CD14-positive monocyte (primary cell): ENCODE results near the gene EHF. TPM values are rescaled to one million over a fixed set of nuclear protein-coding genes. Genes with fewer than 3 reads are reported as not detected.

Experiments
- DNase-seq, 3 donors: peaks; one replicate each; pipeline ENCODE4 v3.0.0-alpha.2; 2011 to 2022
- H2AFZ ChIP-seq: 2 replicates; pipeline ENCODE4 v1.6.0; 2012; ENCODE audit warnings: mild to moderate bottlenecking, low read depth, low read length, inconsistent platforms; ENCODE audit not compliant: insufficient read depth, poor library complexity, severe bottlenecking
- H3K27ac ChIP-seq, 2 donors: 1 replicate in 1 of 2; 2 replicates in 1 of 2; pipeline ENCODE4 v1.5.1; 2012 to 2013; ENCODE audit warnings: low read length in 2 of 2, control low read depth in 1 of 2, inconsistent platforms in 1 of 2, low read depth in 1 of 2, mild to moderate bottlenecking in 1 of 2
- H3K27me3 ChIP-seq, 2 donors: one replicate each; pipeline versions ENCODE4 v1.6.0 to v1.6.1; 2011 to 2013; ENCODE audit warnings: low read length in 2 of 2; ENCODE audit not compliant: control insufficient read depth in 2 of 2, insufficient read depth in 2 of 2
- H3K36me3 ChIP-seq, 2 donors: replicated peaks in 1 of 2; 1 replicate in 1 of 2; 2 replicates in 1 of 2; pipeline versions ENCODE4 v1.5.1 to v1.6.1; 2012 to 2013; ENCODE audit warnings: low read length in 2 of 2, control low read depth in 1 of 2, inconsistent platforms in 1 of 2, mild to moderate bottlenecking in 1 of 2; ENCODE audit not compliant: insufficient read depth in 2 of 2, control insufficient read depth in 1 of 2
- H3K4me1 ChIP-seq, 2 donors: 1 replicate in 1 of 2; 2 replicates in 1 of 2; pipeline versions ENCODE4 v1.5.1 to v1.6.1; 2012 to 2013; ENCODE audit warnings: low read length in 2 of 2, control low read depth in 1 of 2, inconsistent platforms in 1 of 2, mild to moderate bottlenecking in 1 of 2, moderate library complexity in 1 of 2; ENCODE audit not compliant: insufficient read depth in 2 of 2, control insufficient read depth in 1 of 2
- H3K4me2 ChIP-seq: replicated peaks from 2 replicates; pipeline ENCODE3; 2012; ENCODE audit warnings: low read length, moderate library complexity, mild to moderate bottlenecking; ENCODE audit not compliant: poor library complexity, severe bottlenecking; ENCODE audit errors: extremely low read depth
- H3K4me3 ChIP-seq, 3 experiments: fragments of 200-600 bp in 1 of 3; sonication (generic) in 1 of 3; replicated peaks in 1 of 3; 1 replicate in 2 of 3; 2 replicates in 1 of 3; pipeline ENCODE4 v1.5.1; 2011 to 2013; ENCODE audit warnings: low read length in 3 of 3, mild to moderate bottlenecking in 3 of 3, control low read depth in 2 of 3, low read depth in 2 of 3, inconsistent platforms in 1 of 3, moderate library complexity in 1 of 3
- H3K79me2 ChIP-seq: 2 replicates; pipeline ENCODE4 v1.6.0; 2012; ENCODE audit warnings: mild to moderate bottlenecking, control low read depth, inconsistent platforms, low read length, moderate library complexity; ENCODE audit not compliant: insufficient read depth
- H3K9ac ChIP-seq: 2 replicates; pipeline ENCODE4 v1.6.0; 2017; ENCODE audit warnings: low read length, mild to moderate bottlenecking; ENCODE audit not compliant: insufficient read depth, poor library complexity, severe bottlenecking
- H3K9me3 ChIP-seq, 2 donors: replicated peaks in 1 of 2; 1 replicate in 1 of 2; 2 replicates in 1 of 2; pipeline versions ENCODE4 v1.5.1 to v1.6.1; 2012 to 2013; ENCODE audit warnings: low read length in 2 of 2, control low read depth in 1 of 2; ENCODE audit not compliant: control insufficient read depth in 1 of 2, insufficient read depth in 1 of 2
- H4K20me1 ChIP-seq: 2 replicates; pipeline ENCODE4 v1.6.0; 2012; ENCODE audit warnings: mild to moderate bottlenecking, low read length, control low read depth, moderate library complexity; ENCODE audit not compliant: insufficient read depth
- H3K27ac Mint-ChIP-seq, 7 donors: one replicate each; pipeline ENCODE4 v1.8.0; 2020; ENCODE audit warnings: mild to moderate bottlenecking in 7 of 7, mixed read lengths in 7 of 7, moderate library complexity in 6 of 7, inconsistent platforms in 2 of 7
- H3K27me3 Mint-ChIP-seq, 3 donors: one replicate each; pipeline ENCODE4 v1.8.0; 2021 to 2022; ENCODE audit warnings: low read depth in 3 of 3, mild to moderate bottlenecking in 3 of 3, mixed read lengths in 3 of 3, moderate library complexity in 3 of 3, inconsistent platforms in 1 of 3
- H3K36me3 Mint-ChIP-seq, 2 donors: one replicate each; pipeline ENCODE4 v1.8.0; 2020; ENCODE audit warnings: mixed read lengths in 2 of 2, inconsistent platforms in 1 of 2, mild to moderate bottlenecking in 1 of 2
- H3K4me1 Mint-ChIP-seq: one replicate; pipeline ENCODE4 v1.8.0; 2020; ENCODE audit warnings: mild to moderate bottlenecking, mixed read lengths
- H3K4me3 Mint-ChIP-seq, 2 donors: one replicate each; pipeline ENCODE4 v1.8.0; 2020; ENCODE audit warnings: mild to moderate bottlenecking in 2 of 2, mixed read lengths in 2 of 2, moderate library complexity in 1 of 2
- H3K9me3 Mint-ChIP-seq, 7 donors: one replicate each; pipeline ENCODE4 v1.8.0; 2020 to 2022; ENCODE audit warnings: mixed read lengths in 7 of 7, mild to moderate bottlenecking in 6 of 7, moderate library complexity in 6 of 7, inconsistent platforms in 2 of 7
- WGBS: methylation state at CpG from one replicate; pipeline ENCODE4 v1.1.5; 2013; ENCODE audit warnings: missing lambda C conversion rate; ENCODE audit not compliant: insufficient coverage; 5-methylcytosine and 5-hydroxymethylcytosine counted together
- intact Hi-C, 2 donors: fragments of 100-400 bp; cut with micrococcal nuclease; formaldehyde crosslinking; loops; one replicate each; pipeline versions ENCODE4 v1.15.0 to v1.15.1; 2023
- polyA plus RNA-seq, 3 donors: library from polyadenylated mRNA; depleted of rRNA in 1 of 3; unstranded in 2 of 3; stranded (reverse) in 1 of 3; fragments of 300-500 nt in 2 of 3; fragments of >200 nt in 1 of 3; fragmentation: Illumina TruSeq in 2 of 3; gene quantifications; 1 replicate in 2 of 3; 2 replicates in 1 of 3; pipeline ENCODE4 v1.2.3, GENCODE V29; 2012 to 2021
- TF ChIP-seq, protein P1 (sequence below): fragments of 200-600 bp; IDR thresholded peaks from one replicate; pipeline ENCODE4 v1.8.0; 2022; ENCODE audit warnings: antibody characterized with exemption, mild to moderate bottlenecking

Gene EHF
- polyA plus RNA-seq, 3 donors = 0.17 to 0.21 TPM; not detected in 1

GRCh38 chr11:34653851-34654482 lies 33.1 kb downstream of the EHF start:
- peak overlapping the region; percentile 34 for H3K9ac ChIP-seq
- peak overlapping the region; percentile 81 to 95 (median 91) for H3K27ac Mint-ChIP-seq
- peak overlapping the region; percentile 38 for H2AFZ ChIP-seq
- intact Hi-C loops = loop anchor here (10.0 kb wide), 2 partner anchors 69 to 381 kb away; no protein-coding TSS in a partner anchor
- TF ChIP-seq, protein P1, sequence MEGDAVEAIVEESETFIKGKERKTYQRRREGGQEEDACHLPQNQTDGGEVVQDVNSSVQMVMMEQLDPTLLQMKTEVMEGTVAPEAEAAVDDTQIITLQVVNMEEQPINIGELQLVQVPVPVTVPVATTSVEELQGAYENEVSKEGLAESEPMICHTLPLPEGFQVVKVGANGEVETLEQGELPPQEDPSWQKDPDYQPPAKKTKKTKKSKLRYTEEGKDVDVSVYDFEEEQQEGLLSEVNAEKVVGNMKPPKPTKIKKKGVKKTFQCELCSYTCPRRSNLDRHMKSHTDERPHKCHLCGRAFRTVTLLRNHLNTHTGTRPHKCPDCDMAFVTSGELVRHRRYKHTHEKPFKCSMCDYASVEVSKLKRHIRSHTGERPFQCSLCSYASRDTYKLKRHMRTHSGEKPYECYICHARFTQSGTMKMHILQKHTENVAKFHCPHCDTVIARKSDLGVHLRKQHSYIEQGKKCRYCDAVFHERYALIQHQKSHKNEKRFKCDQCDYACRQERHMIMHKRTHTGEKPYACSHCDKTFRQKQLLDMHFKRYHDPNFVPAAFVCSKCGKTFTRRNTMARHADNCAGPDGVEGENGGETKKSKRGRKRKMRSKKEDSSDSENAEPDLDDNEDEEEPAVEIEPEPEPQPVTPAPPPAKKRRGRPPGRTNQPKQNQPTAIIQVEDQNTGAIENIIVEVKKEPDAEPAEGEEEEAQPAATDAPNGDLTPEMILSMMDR = no peak
- peak overlapping the region; percentile 48 to 80 for H3K27ac ChIP-seq
- no peaks in the 10 kb centered on the region for H3K79me2 ChIP-seq
- H3K36me3 ChIP-seq = no peaks in the 10 kb centered on the region
- H3K4me2 ChIP-seq = peak overlapping the region; percentile 9
- peaks cover 0 to 2% of the 10 kb centered on the region in 2 donors for H3K36me3 Mint-ChIP-seq
- no peaks in the 10 kb centered on the region for H3K27me3 ChIP-seq
- H4K20me1 ChIP-seq = no peaks in the 10 kb centered on the region
- peaks cover 45 to 51% of the 10 kb centered on the region in 2 donors for H3K4me1 ChIP-seq
- H3K9me3 Mint-ChIP-seq = peaks cover 0 to 2% (median 0%) of the 10 kb centered on the region in 7 donors
- no peaks in the 10 kb centered on the region for H3K9me3 ChIP-seq
- DNase-seq = peak; percentile 73 to 91 (median 84)
- H3K27me3 Mint-ChIP-seq = peaks cover 0 to 3% (median 0%) of the 10 kb centered on the region in 3 donors
- H3K4me3 ChIP-seq = no peak overlapping the region
- peak overlapping the region in 1 of 2 donors; percentile 33 for H3K4me3 Mint-ChIP-seq
- WGBS = 61% methylated on average over 11 of the region's 12 CpGs
- peaks cover 53% of the 10 kb centered on the region for H3K4me1 Mint-ChIP-seq

- peak overlapping the region; percentile 38 for H2AFZ ChIP-seq
- H3K9me3 Mint-ChIP-seq = peaks cover 0 to 2% (median 0%) of the 10 kb centered on the region in 7 donors
- peak overlapping the region; percentile 81 to 95 (median 91) for H3K27ac Mint-ChIP-seq
- peak overlapping the region; percentile 20 for H3K4me2 ChIP-seq
- peaks cover 0 to 2% of the 10 kb centered on the region in 2 donors for H3K36me3 Mint-ChIP-seq
- H3K4me1 Mint-ChIP-seq = peaks cover 53% of the 10 kb centered on the region
- no peaks in the 10 kb centered on the region for H4K20me1 ChIP-seq
- intact Hi-C loops = loop anchor here (10.0 kb wide), 2 partner anchors 70 to 380 kb away; no protein-coding TSS in a partner anchor
- peaks cover 45 to 51% of the 10 kb centered on the region in 2 donors for H3K4me1 ChIP-seq
- DNase-seq = peak; percentile 74 to 88 (median 79)
- no peaks in the 10 kb centered on the region for H3K79me2 ChIP-seq
- H3K9ac ChIP-seq = peak overlapping the region; percentile 34
- H3K9me3 ChIP-seq = no peaks in the 10 kb centered on the region
- TF ChIP-seq, protein P1 = no peak
- H3K4me3 Mint-ChIP-seq = peak overlapping the region in 1 of 2 donors; percentile 44
- peaks cover 0 to 3% (median 0%) of the 10 kb centered on the region in 3 donors for H3K27me3 Mint-ChIP-seq
- H3K27me3 ChIP-seq = no peaks in the 10 kb centered on the region
- no peak overlapping the region for H3K4me3 ChIP-seq
- H3K27ac ChIP-seq = peak overlapping the region; percentile 48 to 80
- 0% methylated on average over 3 of the region's 9 CpGs for WGBS
- no peaks in the 10 kb centered on the region for H3K36me3 ChIP-seq
These were observed 33.8 kb downstream of the EHF start for GRCh38 chr11:34654483-34655334.
